ENCODE data around the gene ATG9A. TPM values are rescaled to one million over a fixed set of nuclear protein-coding genes. Genes with fewer than 3 reads are reported as not detected.

Gene ATG9A
- total and polyA plus RNA-seq, 9 of the 15 experiments (the other 6 are each of a cell fraction or from before 2014, with no cell fraction given): 0.25 to 65.6 (median 23.4) TPM

DNA sequence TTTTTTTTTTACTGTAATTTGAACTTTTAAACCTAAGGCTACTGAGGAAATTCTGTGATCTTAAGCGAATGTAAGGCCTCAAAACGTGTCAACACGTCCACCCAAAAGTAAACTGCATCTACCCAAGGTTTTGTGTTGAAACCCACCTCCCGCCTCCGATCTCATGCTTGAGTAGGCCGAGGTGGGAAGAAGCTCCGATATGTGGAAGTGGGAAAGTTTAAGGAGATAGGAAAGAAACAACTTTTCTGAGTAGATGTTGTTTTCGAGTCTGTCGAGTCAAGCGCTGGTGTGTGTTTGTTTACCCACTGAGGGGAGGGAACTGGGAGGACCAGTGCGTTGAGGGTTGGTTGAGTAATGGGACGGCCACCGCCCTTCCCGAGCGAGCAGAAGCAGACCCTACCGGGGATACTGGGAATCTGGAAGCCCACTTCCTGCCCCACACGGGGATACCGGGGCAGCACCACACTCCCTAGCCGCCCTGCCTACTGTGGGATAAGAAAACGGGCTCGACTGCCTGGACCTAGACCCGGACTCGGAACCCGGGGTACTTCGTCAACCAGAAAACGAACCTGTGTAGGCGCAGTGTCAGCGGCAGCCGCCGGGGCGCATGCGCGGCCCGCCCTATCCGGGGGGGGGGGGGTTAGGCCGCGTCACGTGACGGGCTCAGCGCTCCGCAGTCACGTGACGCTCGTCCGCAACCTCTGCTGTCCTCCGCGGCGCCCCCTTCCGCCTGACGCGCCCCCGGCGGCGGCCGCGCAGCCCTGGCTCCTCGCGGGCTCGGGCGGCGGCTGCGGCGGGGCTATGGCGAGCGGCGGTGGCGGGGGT is 51.7 kb downstream of the ATG9A start, which contains the start of gene RETREG2 (continued):
- peak; percentile 75; the same call in 1 of the 2 replicates for TF ChIP-seq PHF8 (IDR thresholded peaks at IDR 0.05; ENCODE audit: borderline replicate concordance, low read length)
- TF ChIP-seq ZNF444 (CRISPR knock-in tag; IDR thresholded peaks at IDR 0.05): no peak
- TF ChIP-seq PRDM10 (IDR thresholded peaks at IDR 0.05; ENCODE audit: partially characterized antibody): no peak
- no peak for TF ChIP-seq KAT8 (IDR thresholded peaks at IDR 0.05; ENCODE audit: low read depth)
- TF ChIP-seq ZNF12 (CRISPR knock-in tag; IDR thresholded peaks at IDR 0.05): no peak
- TF ChIP-seq STAG1 (CRISPR knock-in tag; IDR thresholded peaks at IDR 0.05; ENCODE audit: borderline replicate concordance): no peak
- peak; percentile 34; the same call in 1 of the 2 replicates for TF ChIP-seq NFE2 (IDR thresholded peaks at IDR 0.05; ENCODE audit: low read depth)
- TF ChIP-seq ZNF124 (CRISPR knock-in tag; IDR thresholded peaks at IDR 0.05): no peak
- no peak for TF ChIP-seq ZNF766 (CRISPR knock-in tag; conservative IDR thresholded peaks at IDR 0.05)
- TF ChIP-seq ZNF507 (tag; conservative IDR thresholded peaks at IDR 0.05): no peak
- TF ChIP-seq SMARCC2 (IDR thresholded peaks at IDR 0.05; ENCODE audit: low read depth): no peak
- TF ChIP-seq RBBP5 (IDR thresholded peaks at IDR 0.05; ENCODE audit: borderline replicate concordance, insufficient read depth, low read length, poor library complexity, severe bottlenecking): peak; percentile 43
- TF ChIP-seq POLR2AphosphoS2 (IDR thresholded peaks at IDR 0.05; ENCODE audit: low read length): no peak
- TF ChIP-seq, protein P1, sequence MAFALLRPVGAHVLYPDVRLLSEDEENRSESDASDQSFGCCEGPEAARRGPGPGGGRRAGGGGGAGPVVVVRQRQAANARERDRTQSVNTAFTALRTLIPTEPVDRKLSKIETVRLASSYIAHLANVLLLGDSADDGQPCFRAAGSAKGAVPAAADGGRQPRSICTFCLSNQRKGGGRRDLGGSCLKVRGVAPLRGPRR (CRISPR knock-in tag; IDR thresholded peaks at IDR 0.05): no peak
- TF ChIP-seq TOE1 (IDR thresholded peaks at IDR 0.05; ENCODE audit: borderline replicate concordance): peak; percentile 98
- TF ChIP-seq TOE1 (CRISPR knock-in tag; IDR thresholded peaks at IDR 0.05; ENCODE audit: borderline replicate concordance, low read depth): no peak
- no peak for TF ChIP-seq SRSF1 (IDR thresholded peaks at IDR 0.05; ENCODE audit: low read depth, low read length)
- TF ChIP-seq ZNF174 (CRISPR knock-in tag; IDR thresholded peaks at IDR 0.05): no peak
- TF ChIP-seq SRSF3 (IDR thresholded peaks at IDR 0.05; ENCODE audit: insufficient read depth, low read length): no peak
- TF ChIP-seq CBX3 (IDR thresholded peaks at IDR 0.05; ENCODE audit: borderline replicate concordance in 1 of 2, low read length in 2 of 2): no peak; a peak in 1 of 3 replicates
- no peak for TF ChIP-seq EHMT2 (IDR thresholded peaks at IDR 0.05)
- peak; percentile 72 for TF ChIP-seq POLR2AphosphoS5 (IDR thresholded peaks at IDR 0.05; ENCODE audit: control insufficient read depth, insufficient read depth, low read depth, low read length)
- TF ChIP-seq SMAD2 (IDR thresholded peaks at IDR 0.05; ENCODE audit: low read depth, low read length): no peak
- TF ChIP-seq ZNF668 (CRISPR knock-in tag; IDR thresholded peaks at IDR 0.05): no peak
- no peak; the same call in 1 of the 2 replicates for TF ChIP-seq ZKSCAN8 (CRISPR knock-in tag; IDR thresholded peaks at IDR 0.05)
- TF ChIP-seq GATA2 (CRISPR knock-in tag; IDR thresholded peaks at IDR 0.05): no peak
